BLaER1 treated with 17β-estradiol and CSF1 and Interleukin-3, amounts not matched to agents 10 nM and 100 nM (cell line): Measurements from ENCODE around the gene NUDT14.

Experiments
- H3K27ac ChIP-seq, 11 experiments: shearing (Covaris generic); formaldehyde crosslinking; 2 replicates each; pipeline ENCODE4 v1.8.1; 2022
- H3K27me3 ChIP-seq, 11 experiments: shearing (Covaris generic); formaldehyde crosslinking; 2 replicates each; pipeline ENCODE4 v1.8.1; 2022
- H3K36me3 ChIP-seq, 11 experiments: shearing (Covaris generic); formaldehyde crosslinking; 2 replicates each; pipeline ENCODE4 v1.8.1; 2022
- H3K4me1 ChIP-seq, 10 experiments: shearing (Covaris generic); formaldehyde crosslinking; 2 replicates each; pipeline ENCODE4 v1.8.1; 2022
- H3K4me2 ChIP-seq, 11 experiments: shearing (Covaris generic); formaldehyde crosslinking; 2 replicates each; pipeline ENCODE4 v1.8.1; 2022
- H3K4me3 ChIP-seq, 10 experiments: shearing (Covaris generic); formaldehyde crosslinking; 2 replicates each; pipeline ENCODE4 v1.8.1; 2022
- H3K9ac ChIP-seq, 11 experiments: shearing (Covaris generic); formaldehyde crosslinking; 2 replicates each; pipeline ENCODE4 v1.8.1; 2022
- H3K9me3 ChIP-seq, 11 experiments: shearing (Covaris generic); formaldehyde crosslinking; replicated peaks in 1 of 11; 2 replicates each; pipeline ENCODE4 v1.8.1; 2022
- H4K20me1 ChIP-seq, 11 experiments: shearing (Covaris generic); formaldehyde crosslinking; 2 replicates each; pipeline ENCODE4 v1.8.1; 2022
- Cebpa-rat ChIP-seq, 11 experiments: shearing (Covaris generic); IDR thresholded peaks; 2 replicates each; pipeline ENCODE4 v1.8.1; 2022

NUDT14 gene

DNA sequence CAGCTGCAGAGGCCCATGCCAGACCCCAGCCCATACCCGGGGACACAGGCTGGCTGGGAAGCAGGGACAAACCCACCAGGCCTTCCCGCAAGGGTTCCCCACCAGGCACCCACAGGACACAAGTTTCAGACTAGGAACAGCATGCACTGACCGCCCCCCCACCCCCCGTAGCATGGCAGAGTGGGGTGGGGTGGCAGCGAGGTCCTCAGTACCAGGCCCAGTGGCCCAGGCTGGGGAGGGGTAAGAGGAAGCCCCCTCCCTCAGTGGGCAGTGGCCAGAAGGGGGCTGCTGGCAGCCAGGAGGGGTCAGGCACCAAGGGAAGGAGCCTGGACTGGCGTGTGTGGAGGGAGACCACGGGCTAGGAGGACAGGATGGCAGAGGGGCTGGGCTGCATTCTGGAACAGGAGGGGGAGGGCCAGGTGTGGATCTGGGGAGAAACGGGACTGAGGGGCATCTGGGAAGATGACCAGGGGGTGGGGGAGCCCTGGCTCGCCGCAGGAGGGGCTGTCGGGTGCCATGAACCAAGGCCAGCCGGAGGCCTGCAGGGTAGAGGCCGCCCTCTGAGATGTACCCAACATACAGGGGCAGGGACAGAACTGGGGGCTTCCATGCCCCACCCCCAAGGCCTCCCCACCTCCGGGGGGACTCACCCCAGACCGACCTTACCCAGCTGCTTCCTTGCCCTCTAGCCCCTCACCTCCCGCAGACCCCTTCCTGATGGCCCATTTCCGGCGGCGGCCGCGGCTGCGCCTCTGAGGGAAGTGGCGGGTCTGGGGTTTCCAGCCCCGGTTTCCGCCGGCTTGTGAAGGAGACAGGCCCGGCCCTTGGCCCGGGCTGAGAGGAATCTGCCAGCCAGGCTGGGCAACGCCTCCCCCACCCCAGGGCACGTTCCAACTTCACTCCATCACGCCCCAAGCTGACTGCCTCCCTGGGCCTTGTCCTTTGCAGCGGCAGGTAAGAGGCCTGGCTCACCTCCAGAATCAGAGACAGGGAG is 6.9 kb downstream of the NUDT14 start:
- Histone ChIP-seq H3K27me3 (peaks cover 0 to 11% (median 0%) of the 10 kb centered on the region in 11 experiments; a peak in 6 of 22 replicates), H3K36me3 (no peaks in the 10 kb centered on the region), H3K9ac (peak overlapping the region; percentile 4 to 79 (median 68); a peak in 18 of 22 replicates), H3K4me3 (peak overlapping the region in 7 of 10 experiments; percentile 9 to 61 (median 41); a peak in 11 of 20 replicates), H3K4me2 (peak overlapping the region; percentile 84 to 100 (median 98)), H3K9me3 (no peaks in the 10 kb centered on the region), H3K27ac (peak overlapping the region in 10 of 11 experiments; percentile 22 to 91 (median 80); a peak in 19 of 22 replicates), H4K20me1 (peaks cover 6 to 86% (median 65%) of the 10 kb centered on the region in 11 experiments; a peak in 17 of 22 replicates), H3K4me1 (peaks cover 81 to 100% (median 100%) of the 10 kb centered on the region in 10 experiments)
- TF ChIP-seq Cebpa-rat (IDR thresholded peaks at IDR 0.05): no peak

DNA sequence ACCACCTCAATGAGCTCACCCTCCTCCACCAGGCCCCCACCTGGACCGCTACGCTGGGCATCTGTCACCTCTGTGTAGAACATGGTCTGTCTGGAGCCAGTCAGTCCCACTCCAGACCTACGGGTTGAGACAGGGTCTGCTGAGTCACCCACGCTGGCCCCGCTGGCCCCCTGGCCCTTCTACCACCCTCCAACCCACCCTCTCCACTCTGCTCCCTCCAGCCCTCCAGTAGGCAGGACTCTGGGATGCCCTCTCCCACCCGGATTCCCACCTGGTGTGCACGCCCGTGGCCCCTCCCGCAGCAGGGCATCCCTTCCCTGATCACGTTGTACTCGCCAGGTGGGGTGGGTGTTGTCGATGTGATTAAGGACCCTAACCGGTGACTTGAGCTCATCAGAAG is 8.0 kb downstream of the NUDT14 start:
- Histone ChIP-seq H3K27me3 (peaks cover 0 to 16% (median 0%) of the 10 kb centered on the region in 11 experiments; a peak in 6 of 22 replicates), H3K4me1 (peaks cover 74 to 95% (median 94%) of the 10 kb centered on the region in 10 experiments), H3K4me2 (peak overlapping the region in 10 of 11 experiments; percentile 84 to 100 (median 98); a peak in 18 of 22 replicates), H3K4me3 (no peak overlapping the region), H3K36me3 (no peaks in the 10 kb centered on the region), H3K9me3 (no peaks in the 10 kb centered on the region), H3K27ac (peak overlapping the region in 4 of 11 experiments; percentile 84 to 91 (median 87); a peak in 7 of 22 replicates), H3K9ac (0 out of 22 replicates have a peak overlapping the region, but pooled peaks of 1 of the 11 experiments have one; percentile 74), H4K20me1 (peaks cover 6 to 79% (median 57%) of the 10 kb centered on the region in 11 experiments; a peak in 13 of 22 replicates)
- no peak for TF ChIP-seq Cebpa-rat (IDR thresholded peaks at IDR 0.05)

DNA sequence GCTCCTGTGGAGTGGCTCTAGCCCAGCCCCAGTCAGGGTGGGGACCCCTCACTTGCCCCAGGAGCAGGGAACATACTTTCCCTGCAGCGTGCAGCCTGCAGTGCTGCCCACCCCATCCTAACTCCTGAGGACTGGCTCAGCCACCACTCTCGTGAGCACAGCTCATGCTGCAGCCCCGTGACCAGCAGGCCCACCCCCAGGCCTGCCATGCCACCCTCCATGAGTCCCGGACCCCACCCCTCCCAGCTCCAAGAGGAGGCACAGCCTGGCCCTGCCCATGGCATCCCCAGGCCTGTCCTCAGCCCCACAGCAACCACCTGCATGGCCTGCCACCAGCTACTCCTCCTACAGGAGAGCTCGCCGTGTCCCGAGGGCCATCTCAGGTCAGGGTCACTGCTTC is 8.6 kb downstream of the NUDT14 start:
- Histone ChIP-seq H3K9ac (peak overlapping the region in 1 of 11 experiments; percentile 13; a peak in 1 of 22 replicates), H3K27me3 (peaks cover 0 to 20% (median 0%) of the 10 kb centered on the region in 11 experiments; a peak in 8 of 22 replicates), H3K4me3 (no peak overlapping the region), H3K27ac (peak overlapping the region in 1 of 11 experiments; percentile 88; a peak in 2 of 22 replicates), H3K4me1 (peaks cover 72 to 92% (median 91%) of the 10 kb centered on the region in 10 experiments), H3K4me2 (peak overlapping the region in 9 of 11 experiments; percentile 90 to 100 (median 98); a peak in 16 of 22 replicates), H3K36me3 (no peaks in the 10 kb centered on the region), H3K9me3 (no peaks in the 10 kb centered on the region), H4K20me1 (peaks cover 6 to 73% (median 51%) of the 10 kb centered on the region in 11 experiments; a peak in 13 of 22 replicates)
- TF ChIP-seq Cebpa-rat (IDR thresholded peaks at IDR 0.05): no peak

- Histone ChIP-seq H3K9me3 (no peaks in the 10 kb centered on the region), H3K4me2 (peak overlapping the region; percentile 90 to 100 (median 98)), H3K4me1 (peaks cover 70 to 92% (median 91%) of the 10 kb centered on the region in 10 experiments), H4K20me1 (peaks cover 6 to 73% (median 57%) of the 10 kb centered on the region in 11 experiments; a peak in 14 of 22 replicates), H3K27me3 (peaks cover 0 to 29% (median 0%) of the 10 kb centered on the region in 11 experiments; a peak in 8 of 22 replicates), H3K27ac (peak overlapping the region in 6 of 11 experiments; percentile 24 to 66 (median 44); a peak in 11 of 22 replicates), H3K9ac (peak overlapping the region in 10 of 11 experiments; percentile 21 to 67 (median 56); a peak in 18 of 22 replicates), H3K4me3 (peak overlapping the region in 9 of 10 experiments; percentile 3 to 60 (median 37); a peak in 14 of 20 replicates), H3K36me3 (no peaks in the 10 kb centered on the region)
- TF ChIP-seq Cebpa-rat (IDR thresholded peaks at IDR 0.05): no peak
These were observed 10.0 kb downstream of the NUDT14 start for GRCh38 chr14:105171004-105171673.

DNA sequence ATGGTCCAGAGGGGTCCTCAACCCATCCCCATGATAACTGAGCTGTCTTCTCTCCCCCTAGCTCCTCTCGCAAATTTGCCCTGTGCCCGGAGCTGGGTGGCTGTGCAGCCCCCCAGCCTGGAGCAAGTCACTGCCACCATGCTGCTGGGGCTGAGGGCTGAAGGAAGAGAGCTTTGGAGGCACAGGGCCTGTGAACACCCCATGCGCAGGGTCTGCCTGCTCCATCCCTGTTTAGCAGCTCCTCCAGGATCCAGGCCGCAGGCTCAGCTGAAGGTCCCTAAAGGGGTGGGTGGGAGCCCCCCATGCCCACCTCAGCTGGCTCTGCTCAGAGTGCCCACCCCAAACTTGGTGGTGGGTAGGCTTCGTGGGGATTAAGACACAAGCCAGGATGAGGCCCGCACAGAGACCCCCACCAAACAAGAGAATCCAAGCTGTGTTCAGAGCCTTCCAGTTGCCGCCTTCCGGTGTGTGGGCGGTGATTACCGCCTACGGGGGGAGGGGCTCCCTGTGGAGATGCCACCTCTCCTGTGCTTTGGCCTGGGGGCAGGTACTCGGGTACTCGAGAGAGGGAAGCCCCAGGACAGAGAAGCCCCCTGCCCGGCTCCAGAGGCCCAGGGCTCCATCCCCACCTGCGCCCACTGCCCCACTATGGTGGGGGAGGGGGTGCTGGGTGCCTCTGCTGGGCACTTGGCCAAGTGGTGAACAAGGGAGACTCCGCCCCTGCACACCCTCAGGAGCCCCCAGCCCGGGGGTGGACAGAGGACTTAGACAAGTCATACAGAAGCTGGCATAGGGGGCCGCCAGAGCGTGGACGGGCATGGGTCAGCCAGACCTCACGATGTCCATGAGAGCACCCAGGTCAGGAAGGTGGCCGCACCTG is 11.1 kb downstream of the NUDT14 start:
- H3K4me2 ChIP-seq: peak overlapping the region; percentile 90 to 100 (median 98)
- H3K4me1 ChIP-seq: peaks cover 58 to 92% (median 91%) of the 10 kb centered on the region in 10 experiments
- peaks cover 15 to 76% (median 62%) of the 10 kb centered on the region in 11 experiments; a peak in 19 of 22 replicates for H4K20me1 ChIP-seq

GRCh38 chr14:105168979-105169507 is 12.1 kb downstream of the NUDT14 start:
- Histone ChIP-seq H3K4me2 (peak overlapping the region; percentile 90 to 100 (median 98)), H3K9ac (peak overlapping the region in 8 of 11 experiments; percentile 14 to 71 (median 62); a peak in 15 of 22 replicates), H3K27me3 (peaks cover 0 to 29% (median 0%) of the 10 kb centered on the region in 11 experiments; a peak in 8 of 22 replicates), H3K9me3 (no peaks in the 10 kb centered on the region), H3K4me3 (peak overlapping the region; percentile 49 to 71 (median 58)), H3K27ac (peak overlapping the region in 2 of 11 experiments; percentile 37 to 66; a peak in 2 of 22 replicates), H3K4me1 (peaks cover 49 to 92% (median 91%) of the 10 kb centered on the region in 10 experiments), H4K20me1 (peaks cover 25 to 81% (median 65%) of the 10 kb centered on the region in 11 experiments; a peak in 19 of 22 replicates), H3K36me3 (no peaks in the 10 kb centered on the region)
- no peak for TF ChIP-seq Cebpa-rat (IDR thresholded peaks at IDR 0.05)

More for the DNA sequence above, 11.1 kb downstream of the NUDT14 start:
- TF ChIP-seq Cebpa-rat (IDR thresholded peaks at IDR 0.05): no peak
- Histone ChIP-seq H3K36me3 (no peaks in the 10 kb centered on the region), H3K9ac (peak overlapping the region in 8 of 11 experiments; percentile 19 to 67 (median 56); a peak in 13 of 22 replicates), H3K27me3 (peaks cover 0 to 29% (median 0%) of the 10 kb centered on the region in 11 experiments; a peak in 8 of 22 replicates), H3K27ac (peak overlapping the region in 6 of 11 experiments; percentile 9 to 66 (median 40); a peak in 8 of 22 replicates), H3K9me3 (no peaks in the 10 kb centered on the region), H3K4me3 (peak overlapping the region in 6 of 10 experiments; percentile 0 to 55 (median 42); a peak in 7 of 20 replicates)

DNA sequence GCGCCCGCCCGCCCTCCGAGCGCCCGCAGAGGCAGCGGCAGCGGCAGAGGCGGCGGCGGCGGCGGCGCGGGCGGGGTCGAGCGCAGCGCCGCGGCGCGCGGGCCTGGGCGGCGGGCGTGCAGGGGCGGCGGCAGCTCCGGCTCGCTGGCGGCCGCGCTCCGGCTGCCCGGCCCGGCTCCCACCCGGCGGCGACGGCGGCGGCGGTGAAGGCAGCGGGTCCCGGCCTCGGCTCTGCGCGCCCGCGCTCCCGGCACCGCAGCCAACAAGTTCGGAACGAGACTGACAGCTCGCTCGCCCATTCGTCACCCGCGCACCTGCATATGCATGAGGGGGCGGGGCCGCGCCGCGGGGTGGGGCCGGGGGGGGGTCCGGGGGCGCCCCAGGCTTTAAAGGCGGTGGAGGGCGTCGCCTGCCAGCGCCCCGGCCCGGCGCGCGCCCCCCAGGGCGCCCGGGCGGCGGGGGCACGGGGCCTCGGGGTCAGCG is 12.6 kb downstream of the NUDT14 start, which contains the start of gene JAG2:
TSS of gene JAG2 (minus strand) at position 281 of the 483 bp plus-strand sequence. CDS start 356 bp downstream, outside the sequence.
- H3K4me2 ChIP-seq: peak within 1 kb of the TSS; percentile 97 to 100 (median 100)
- H3K9me3 ChIP-seq: no peaks in the 10 kb centered on the region
- H3K9ac ChIP-seq: peak within 1 kb of the TSS; percentile 18 to 82 (median 69); a peak in 21 of 22 replicates
- H3K4me1 ChIP-seq: peaks cover 44 to 92% (median 91%) of the 10 kb centered on the region in 10 experiments
- H4K20me1 ChIP-seq: peaks cover 27 to 85% (median 65%) of the 10 kb centered on the region in 11 experiments; a peak in 19 of 22 replicates
- peak within 1 kb of the TSS; percentile 54 to 71 (median 64) for H3K4me3 ChIP-seq
- H3K27me3 ChIP-seq: peaks cover 0 to 29% (median 0%) of the 10 kb centered on the region in 11 experiments; a peak in 8 of 22 replicates
- H3K36me3 ChIP-seq: no peaks in the 10 kb centered on the region
- TF ChIP-seq Cebpa-rat (IDR thresholded peaks at IDR 0.05): no peak
- H3K27ac ChIP-seq: peak within 1 kb of the TSS in 8 of 11 experiments; percentile 48 to 82 (median 72); a peak in 15 of 22 replicates
